ENCODE data around the gene GPER1. TPM values are rescaled to one million over a fixed set of nuclear protein-coding genes. Genes with fewer than 3 reads are reported as not detected.

The GPER1 gene
- total RNA-seq, 2 experiments from 2014 or later, result not detected

- peaks cover 79% of the 10 kb centered on the region for H3K4me1 ChIP-seq (ENCODE audit: insufficient read depth, low read length)
- intact Hi-C loops (cut with DNase I, micrococcal nuclease), result no loop called here
- Mint-ChIP-seq H3K4me3 (no peak overlapping the region), H3K4me1 (ENCODE audit: low read depth) (peaks cover 70% of the 10 kb centered on the region), H3K36me3 (ENCODE audit: low read depth) (peaks cover 7% of the 10 kb centered on the region), H3K27ac (peak overlapping the region; percentile 56), H3K9me3 (no peaks in the 10 kb centered on the region), H3K27me3 (no peaks in the 10 kb centered on the region)
- no peak overlapping the region for H3K4me3 ChIP-seq (ENCODE audit: low read length)
- DNase-seq, result no peak
- no peak for ATAC-seq (ENCODE audit: poor library complexity)
- H3K9me3 ChIP-seq (ENCODE audit: control insufficient read depth in 1 of 2, insufficient read depth in 1 of 2, low read length in 2 of 2), result no peaks in the 10 kb centered on the region
- ChIA-PET POLR2A (no interaction called here), CTCF (interaction anchor here (9.4 kb wide), 1 partner anchor 57 kb away, joined by 73 read pairs; no protein-coding TSS in a partner anchor)
- no peak for TF ChIP-seq CTCF (IDR thresholded peaks at IDR 0.05)
- H3K27me3 ChIP-seq (ENCODE audit: control insufficient read depth in 1 of 2, insufficient read depth in 2 of 2, low read length in 2 of 2), result no peaks in the 10 kb centered on the region
- no peak overlapping the region for H3K27ac ChIP-seq (ENCODE audit: low read depth in 1 of 2, low read length in 2 of 2)
- H3K36me3 ChIP-seq (ENCODE audit: insufficient read depth, low read length), result peaks cover 5% of the 10 kb centered on the region
Observed at GRCh38 chr7:1050254-1050906, 37.5 kb upstream of the GPER1 start.

- H3K4me1 ChIP-seq (ENCODE audit: insufficient read depth, low read length), result peaks cover 79% of the 10 kb centered on the region
Observed at GRCh38 chr7:1050956-1051690, 36.8 kb upstream of the GPER1 start.

More at GRCh38 chr7:1050956-1051690, 36.8 kb upstream of the GPER1 start:
- DNase-seq, result no peak
- ATAC-seq (ENCODE audit: poor library complexity), result no peak
- Mint-ChIP-seq H3K4me1 (ENCODE audit: low read depth) (peaks cover 67% of the 10 kb centered on the region), H3K27ac (peak overlapping the region; percentile 47), H3K27me3 (no peaks in the 10 kb centered on the region), H3K4me3 (peak overlapping the region; percentile 30), H3K9me3 (no peaks in the 10 kb centered on the region), H3K36me3 (ENCODE audit: low read depth) (peaks cover 9% of the 10 kb centered on the region)
- no peaks in the 10 kb centered on the region for H3K27me3 ChIP-seq (ENCODE audit: control insufficient read depth in 1 of 2, insufficient read depth in 2 of 2, low read length in 2 of 2)
- intact Hi-C loops (cut with DNase I, micrococcal nuclease), result no loop called here
- H3K4me3 ChIP-seq (ENCODE audit: low read length), result no peak overlapping the region
- no peaks in the 10 kb centered on the region for H3K9me3 ChIP-seq (ENCODE audit: control insufficient read depth in 1 of 2, insufficient read depth in 1 of 2, low read length in 2 of 2)
- CTCF ChIA-PET, result interaction anchor here (0.7 to 9.4 kb wide), 2 partner anchors 15 to 58 kb away, joined by 4 to 73 read pairs; no protein-coding TSS in a partner anchor
- peaks cover 5% of the 10 kb centered on the region for H3K36me3 ChIP-seq (ENCODE audit: insufficient read depth, low read length)
- no peak overlapping the region for H3K27ac ChIP-seq (ENCODE audit: low read depth in 1 of 2, low read length in 2 of 2)
- TF ChIP-seq CTCF (IDR thresholded peaks at IDR 0.05), result no peak
- POLR2A ChIA-PET, result interaction anchor here (0.6 kb wide), 1 partner anchor 109 kb away, joined by 4 read pairs; the partner anchor contains the start of gene ZFAND2A

Data from CD4-positive, alpha-beta T cell (primary cell).